Tibial nerve (tissue), 4 donors: ENCODE results near the gene PREB. TPM values are rescaled to one million over a fixed set of nuclear protein-coding genes. Genes with fewer than 3 reads are reported as not detected.

ENCODE experiments used
- DNase-seq, 2 donors: peaks; one replicate each; pipeline ENCODE4 v3.0.0-alpha.2; 2019; ENCODE audit warnings: low spot score in 2 of 2
- H3K27ac ChIP-seq, 4 donors: fragments of 200-600 bp; sonication (generic) in 3 of 4; one replicate each; pipeline ENCODE4 v1.5.1; 2017 to 2019; ENCODE audit warnings: mild to moderate bottlenecking in 1 of 4
- H3K27me3 ChIP-seq, 2 donors: fragments of 200-600 bp; sonication (generic) in 1 of 2; one replicate each; pipeline versions ENCODE4 v1.5.1 to v1.6.0; 2017 to 2019
- H3K36me3 ChIP-seq, 3 donors: fragments of 200-600 bp; sonication (generic); one replicate each; pipeline ENCODE4 v1.5.1; 2018 to 2019
- H3K4me1 ChIP-seq, 4 donors: fragments of 200-600 bp; sonication (generic) in 3 of 4; one replicate each; pipeline ENCODE4 v1.5.1; 2017 to 2019
- H3K4me3 ChIP-seq, 4 donors: fragments of 200-600 bp; sonication (generic) in 3 of 4; one replicate each; pipeline ENCODE4 v1.5.1; 2017 to 2019; ENCODE audit warnings: mild to moderate bottlenecking in 1 of 4, moderate library complexity in 1 of 4
- H3K9me3 ChIP-seq, 4 donors: fragments of 200-600 bp; sonication (generic) in 3 of 4; one replicate each; pipeline ENCODE4 v1.5.1; 2017 to 2019
- EP300 ChIP-seq, 2 donors: sonication (generic); formaldehyde crosslinking; IDR thresholded peaks; one replicate each; pipeline ENCODE4 v1.6.1; 2017; ENCODE audit warnings: antibody characterized with exemption in 2 of 2, mild to moderate bottlenecking in 1 of 2
- POLR2A ChIP-seq, 2 donors: fragments of 450-650 bp; IDR thresholded peaks; one replicate each; pipeline ENCODE4 v1.6.1; 2017; ENCODE audit warnings: antibody characterized with exemption in 2 of 2, mild to moderate bottlenecking in 2 of 2, moderate library complexity in 2 of 2
- WGBS, 2 donors: methylation state at CpG; one replicate each; pipeline ENCODE4 v1.1.5; 2018; 5-methylcytosine and 5-hydroxymethylcytosine counted together
- total RNA-seq, 4 donors: library from RNA; depleted of rRNA; stranded (reverse); fragments of >200 nt; gene quantifications; one replicate each; pipeline ENCODE4 v1.1.0, GENCODE V29; 2016
- TF ChIP-seq, protein P1 (sequence below), 5 experiments: fragments of 200-600 bp in 3 of 5; fragments of 450-650 bp in 2 of 5; sonication (generic) in 3 of 5; IDR thresholded peaks; one replicate each; pipeline ENCODE4 v1.5.1; 2016 to 2019; ENCODE audit warnings: antibody characterized with exemption in 5 of 5, mild to moderate bottlenecking in 3 of 5, moderate library complexity in 2 of 5

Gene PREB
- total RNA-seq, 4 donors from 2014 or later, result 54.4 to 114 (median 80.1) TPM

DNA sequence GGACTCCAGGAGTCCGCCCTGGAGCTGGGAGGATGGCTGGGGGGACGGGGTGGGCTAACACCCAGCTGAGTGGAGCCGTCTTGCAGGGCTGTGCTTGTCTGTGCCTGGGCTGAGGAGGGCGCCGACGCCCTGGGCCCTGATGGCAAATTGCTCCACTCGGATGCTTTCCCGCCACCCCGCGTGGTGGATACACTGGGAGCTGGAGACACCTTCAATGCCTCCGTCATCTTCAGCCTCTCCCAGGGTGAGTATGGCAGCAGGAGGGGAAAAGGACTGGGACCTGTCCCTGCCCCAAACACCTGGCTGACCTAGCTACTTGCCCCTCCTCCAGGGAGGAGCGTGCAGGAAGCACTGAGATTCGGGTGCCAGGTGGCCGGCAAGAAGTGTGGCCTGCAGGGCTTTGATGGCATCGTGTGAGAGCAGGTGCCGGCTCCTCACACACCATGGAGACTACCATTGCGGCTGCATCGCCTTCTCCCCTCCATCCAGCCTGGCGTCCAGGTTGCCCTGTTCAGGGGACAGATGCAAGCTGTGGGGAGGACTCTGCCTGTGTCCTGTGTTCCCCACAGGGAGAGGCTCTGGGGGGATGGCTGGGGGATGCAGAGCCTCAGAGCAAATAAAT lies 35.0 kb downstream of the PREB start:
- no peaks in the 10 kb centered on the region for H3K9me3 ChIP-seq
- peaks cover 0 to 12% (median 4%) of the 10 kb centered on the region in 4 donors for H3K4me1 ChIP-seq
- TF ChIP-seq EP300 (IDR thresholded peaks at IDR 0.05), result no peak
- TF ChIP-seq, protein P1, sequence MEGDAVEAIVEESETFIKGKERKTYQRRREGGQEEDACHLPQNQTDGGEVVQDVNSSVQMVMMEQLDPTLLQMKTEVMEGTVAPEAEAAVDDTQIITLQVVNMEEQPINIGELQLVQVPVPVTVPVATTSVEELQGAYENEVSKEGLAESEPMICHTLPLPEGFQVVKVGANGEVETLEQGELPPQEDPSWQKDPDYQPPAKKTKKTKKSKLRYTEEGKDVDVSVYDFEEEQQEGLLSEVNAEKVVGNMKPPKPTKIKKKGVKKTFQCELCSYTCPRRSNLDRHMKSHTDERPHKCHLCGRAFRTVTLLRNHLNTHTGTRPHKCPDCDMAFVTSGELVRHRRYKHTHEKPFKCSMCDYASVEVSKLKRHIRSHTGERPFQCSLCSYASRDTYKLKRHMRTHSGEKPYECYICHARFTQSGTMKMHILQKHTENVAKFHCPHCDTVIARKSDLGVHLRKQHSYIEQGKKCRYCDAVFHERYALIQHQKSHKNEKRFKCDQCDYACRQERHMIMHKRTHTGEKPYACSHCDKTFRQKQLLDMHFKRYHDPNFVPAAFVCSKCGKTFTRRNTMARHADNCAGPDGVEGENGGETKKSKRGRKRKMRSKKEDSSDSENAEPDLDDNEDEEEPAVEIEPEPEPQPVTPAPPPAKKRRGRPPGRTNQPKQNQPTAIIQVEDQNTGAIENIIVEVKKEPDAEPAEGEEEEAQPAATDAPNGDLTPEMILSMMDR (IDR thresholded peaks at IDR 0.05), result no peak
- no peak for TF ChIP-seq POLR2A (IDR thresholded peaks at IDR 0.05)
- no peak overlapping the region for H3K27ac ChIP-seq
- peaks cover 0 to 16% (median 0%) of the 10 kb centered on the region in 3 donors for H3K36me3 ChIP-seq
- no peaks in the 10 kb centered on the region for H3K27me3 ChIP-seq
- H3K4me3 ChIP-seq, result no peak overlapping the region
- WGBS, 2 donors, result 80 to 85% methylated on average over 3 to 6 of the region's 19 CpGs
- no peak for DNase-seq

DNA sequence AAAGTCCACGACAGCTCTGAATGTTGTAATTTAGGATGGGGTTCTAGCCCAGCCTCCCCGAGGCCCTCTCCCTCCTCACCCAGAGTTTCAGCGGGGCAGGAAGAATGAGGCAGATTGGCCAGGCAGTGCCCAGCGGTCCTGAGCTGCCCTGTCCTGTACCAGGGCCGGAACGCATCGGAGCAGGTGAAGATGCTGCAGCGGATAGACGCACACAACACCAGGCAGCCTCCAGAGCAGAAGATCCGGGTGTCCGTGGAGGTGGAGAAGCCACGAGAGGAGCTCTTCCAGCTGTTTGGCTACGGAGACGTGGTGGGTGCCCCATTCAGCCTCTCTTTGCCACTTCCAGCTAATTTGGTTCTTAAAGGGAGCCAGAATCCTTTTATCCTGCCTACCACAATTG lies 37.1 kb downstream of the PREB start:
- 83% methylated on average over 14 of the region's 14 CpGs for WGBS, 2 donors
- Histone ChIP-seq H3K9me3 (no peaks in the 10 kb centered on the region), H3K36me3 (peaks cover 0 to 16% (median 0%) of the 10 kb centered on the region in 3 donors), H3K27me3 (no peaks in the 10 kb centered on the region), H3K4me3 (no peak overlapping the region), H3K27ac (no peak overlapping the region), H3K4me1 (peaks cover 0 to 12% (median 4%) of the 10 kb centered on the region in 4 donors)
- no peak for DNase-seq
- TF ChIP-seq, protein P1 (IDR thresholded peaks at IDR 0.05), result no peak
- TF ChIP-seq POLR2A (IDR thresholded peaks at IDR 0.05) (no peak), EP300 (IDR thresholded peaks at IDR 0.05) (no peak)

DNA sequence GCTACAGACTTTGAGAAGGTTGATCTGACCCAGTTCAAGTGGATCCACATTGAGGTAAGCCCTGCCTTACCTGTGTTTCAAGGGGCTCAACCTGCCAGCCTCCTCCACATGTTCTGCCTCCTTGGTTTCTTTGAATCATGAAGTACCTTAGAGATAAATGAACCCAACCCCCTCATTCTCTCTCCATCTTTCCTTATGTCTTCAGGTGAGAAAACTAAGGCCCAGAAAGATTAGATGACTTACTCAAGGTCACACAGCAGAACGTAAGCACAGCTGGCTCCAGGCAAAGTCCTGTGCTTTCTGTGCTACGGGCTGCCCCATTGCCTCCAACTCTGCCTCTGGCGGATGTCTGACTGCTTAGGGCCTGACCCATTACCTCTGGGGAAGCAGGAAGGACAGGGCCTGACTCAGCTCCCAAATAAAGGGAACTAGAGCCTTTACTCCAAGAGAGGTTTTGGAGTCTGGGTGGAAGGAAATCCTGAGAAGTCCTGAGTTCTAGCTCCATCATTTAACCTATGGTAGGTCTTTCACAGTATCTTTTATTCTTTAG lies 37.6 kb downstream of the PREB start:
- Histone ChIP-seq H3K27ac (peak overlapping the region in 1 of 4 donors; percentile 39), H3K9me3 (no peaks in the 10 kb centered on the region), H3K36me3 (peaks cover 0 to 19% (median 0%) of the 10 kb centered on the region in 3 donors), H3K4me1 (peaks cover 0 to 12% (median 4%) of the 10 kb centered on the region in 4 donors), H3K27me3 (no peaks in the 10 kb centered on the region), H3K4me3 (no peak overlapping the region)
- WGBS, 2 donors, result 58 to 62% methylated on average over 3 of the region's 3 CpGs
- DNase-seq, result no peak
- TF ChIP-seq POLR2A (IDR thresholded peaks at IDR 0.05) (no peak), EP300 (IDR thresholded peaks at IDR 0.05) (no peak)
- TF ChIP-seq, protein P1 (IDR thresholded peaks at IDR 0.05), result no peak

DNA sequence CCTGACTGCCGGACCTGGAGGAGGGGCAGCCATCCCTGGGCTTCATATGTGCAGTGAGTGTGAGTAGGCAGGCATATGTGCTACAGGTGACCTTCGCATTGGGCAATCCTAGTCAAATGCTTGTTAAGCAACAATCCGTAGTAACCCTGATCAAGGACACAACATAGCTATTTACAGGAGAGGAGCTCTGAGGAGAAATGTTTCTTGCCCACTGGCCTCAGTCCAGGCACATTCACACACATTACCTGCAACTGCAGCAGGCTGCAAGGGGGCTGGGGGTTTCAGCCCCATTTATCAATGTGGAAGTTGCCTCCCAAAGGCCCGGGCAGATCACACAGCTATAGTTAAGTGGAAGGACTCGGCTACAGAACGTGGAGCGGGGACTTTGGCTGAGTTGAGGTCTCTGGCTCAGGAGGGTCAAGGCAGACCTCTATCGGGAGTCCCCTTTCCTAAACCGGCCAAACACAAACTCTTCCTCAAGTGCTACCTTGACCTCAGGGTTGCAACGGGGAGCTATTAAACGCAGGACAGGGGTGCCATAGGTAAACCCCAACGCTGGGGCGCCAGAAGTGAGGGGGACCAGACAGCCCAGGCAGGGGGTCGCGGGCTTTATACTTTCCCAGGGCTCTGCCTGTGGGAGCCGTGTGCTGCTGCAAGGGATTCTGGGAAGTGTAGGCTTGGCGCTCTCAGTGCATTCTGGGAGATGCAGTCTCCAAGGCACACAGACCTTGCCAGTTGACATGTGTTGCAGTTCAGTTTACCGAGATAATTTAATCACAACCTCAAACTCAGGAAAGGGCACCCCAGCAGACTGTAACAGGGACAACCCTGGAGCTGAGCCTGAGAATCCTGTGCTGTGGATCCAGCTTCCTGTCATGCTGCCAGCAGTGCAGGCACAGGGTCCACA lies 38.4 kb downstream of the PREB start:
- Histone ChIP-seq H3K9me3 (no peaks in the 10 kb centered on the region), H3K27ac (peak overlapping the region in 1 of 4 donors; percentile 39), H3K27me3 (no peaks in the 10 kb centered on the region), H3K4me1 (peaks cover 0 to 12% (median 4%) of the 10 kb centered on the region in 4 donors), H3K4me3 (peak overlapping the region in 3 of 4 donors; percentile 15 to 39 (median 28)), H3K36me3 (peaks cover 0 to 21% (median 0%) of the 10 kb centered on the region in 3 donors)
- no peak for TF ChIP-seq EP300 (IDR thresholded peaks at IDR 0.05)
- TF ChIP-seq POLR2A (IDR thresholded peaks at IDR 0.05), result no peak
- TF ChIP-seq, protein P1 (IDR thresholded peaks at IDR 0.05), result no peak
- WGBS, 2 donors, result 29 to 30% methylated on average over 18 of the region's 18 CpGs
- peak in 1 of 2 donors; percentile 48 for DNase-seq
